Activated naive CD8-positive, alpha-beta T cell treated with anti-CD3 and anti-CD28 coated beads for 36 hours (primary cell): ENCODE results near the gene FANCB. TPM values are rescaled to one million over a fixed set of nuclear protein-coding genes. Genes with fewer than 3 reads are reported as not detected.

Experiments
- DNase-seq: peaks from one replicate; pipeline ENCODE4 v3.0.0; 2021
- H3K27ac Mint-ChIP-seq: one replicate; pipeline ENCODE4 v1.8.0; 2022; ENCODE audit warnings: mild to moderate bottlenecking, moderate library complexity, mixed read lengths
- H3K27me3 Mint-ChIP-seq: one replicate; pipeline ENCODE4 v1.8.0; 2022; ENCODE audit warnings: mild to moderate bottlenecking, mixed read lengths
- H3K36me3 Mint-ChIP-seq: one replicate; pipeline ENCODE4 v1.8.0; 2021; ENCODE audit warnings: mild to moderate bottlenecking, mixed read lengths
- H3K4me1 Mint-ChIP-seq: one replicate; pipeline ENCODE4 v1.8.0; 2021; ENCODE audit warnings: mixed read lengths
- H3K4me3 Mint-ChIP-seq: one replicate; pipeline ENCODE4 v1.8.0; 2022; ENCODE audit warnings: mild to moderate bottlenecking, moderate library complexity, mixed read lengths
- H3K9me3 Mint-ChIP-seq: one replicate; pipeline ENCODE4 v1.8.0; 2022; ENCODE audit warnings: mixed read lengths
- total RNA-seq, 2 experiments: library from RNA; stranded (reverse); gene quantifications; one replicate each; pipeline ENCODE4 v1.2.3, GENCODE V29; 2021

Gene FANCB
- total RNA-seq, 2 experiments from 2014 or later, result 13.6 to 14.0 TPM

- peaks cover 5% of the 10 kb centered on the region for H3K4me1 Mint-ChIP-seq
- H3K36me3 Mint-ChIP-seq, result peaks cover 9% of the 10 kb centered on the region
- DNase-seq, result no peak
- peaks cover 6% of the 10 kb centered on the region for H3K9me3 Mint-ChIP-seq
- H3K27ac Mint-ChIP-seq, result no peak overlapping the region
- no peak overlapping the region for H3K4me3 Mint-ChIP-seq
- no peaks in the 10 kb centered on the region for H3K27me3 Mint-ChIP-seq
Measured at GRCh38 chrX:14801136-14801535, 71.7 kb downstream of the FANCB start.

- H3K4me3 Mint-ChIP-seq, result no peak overlapping the region
Measured at GRCh38 chrX:14798805-14799397, 74.0 kb downstream of the FANCB start.

More at GRCh38 chrX:14798805-14799397, 74.0 kb downstream of the FANCB start:
- H3K9me3 Mint-ChIP-seq, result peaks cover 6% of the 10 kb centered on the region
- peaks cover 5% of the 10 kb centered on the region for H3K4me1 Mint-ChIP-seq
- H3K27me3 Mint-ChIP-seq, result no peaks in the 10 kb centered on the region
- no peak for DNase-seq
- H3K27ac Mint-ChIP-seq, result no peak overlapping the region
- H3K36me3 Mint-ChIP-seq, result peaks cover 15% of the 10 kb centered on the region

Other genes starting within 250 kb of the FANCB start
- gene MOSPD2, start 352 bp upstream of the FANCB start, total RNA-seq, result 1 to 10 TPM; 9.1 to 9.6 TPM